ENCODE measurements around the gene PARVB.

- TF ChIP-seq EP300 (IDR thresholded peaks at IDR 0.05) (no peak), CTCF (IDR thresholded peaks at IDR 0.05) (no peak)
These were observed 21.1 kb upstream of the PARVB start for GRCh38 chr22:44002997-44003396.
